CD14-positive monocyte (primary cell): ENCODE results near the gene WDR45B. TPM values are rescaled to one million over a fixed set of nuclear protein-coding genes. Genes with fewer than 3 reads are reported as not detected.

Source experiments
- DNase-seq, 3 donors: peaks; one replicate each; pipeline ENCODE4 v3.0.0-alpha.2; 2011 to 2022
- H2AFZ ChIP-seq: 2 replicates; pipeline ENCODE4 v1.6.0; 2012; ENCODE audit warnings: mild to moderate bottlenecking, low read depth, low read length, inconsistent platforms; ENCODE audit not compliant: insufficient read depth, poor library complexity, severe bottlenecking
- H3K27ac ChIP-seq, 2 donors: 1 replicate in 1 of 2; 2 replicates in 1 of 2; pipeline ENCODE4 v1.5.1; 2012 to 2013; ENCODE audit warnings: low read length in 2 of 2, control low read depth in 1 of 2, inconsistent platforms in 1 of 2, low read depth in 1 of 2, mild to moderate bottlenecking in 1 of 2
- H3K27me3 ChIP-seq, 2 donors: one replicate each; pipeline versions ENCODE4 v1.6.0 to v1.6.1; 2011 to 2013; ENCODE audit warnings: low read length in 2 of 2; ENCODE audit not compliant: control insufficient read depth in 2 of 2, insufficient read depth in 2 of 2
- H3K36me3 ChIP-seq, 2 donors: replicated peaks in 1 of 2; 1 replicate in 1 of 2; 2 replicates in 1 of 2; pipeline versions ENCODE4 v1.5.1 to v1.6.1; 2012 to 2013; ENCODE audit warnings: low read length in 2 of 2, control low read depth in 1 of 2, inconsistent platforms in 1 of 2, mild to moderate bottlenecking in 1 of 2; ENCODE audit not compliant: insufficient read depth in 2 of 2, control insufficient read depth in 1 of 2
- H3K4me1 ChIP-seq, 2 donors: 1 replicate in 1 of 2; 2 replicates in 1 of 2; pipeline versions ENCODE4 v1.5.1 to v1.6.1; 2012 to 2013; ENCODE audit warnings: low read length in 2 of 2, control low read depth in 1 of 2, inconsistent platforms in 1 of 2, mild to moderate bottlenecking in 1 of 2, moderate library complexity in 1 of 2; ENCODE audit not compliant: insufficient read depth in 2 of 2, control insufficient read depth in 1 of 2
- H3K4me2 ChIP-seq: replicated peaks from 2 replicates; pipeline ENCODE3; 2012; ENCODE audit warnings: low read length, moderate library complexity, mild to moderate bottlenecking; ENCODE audit not compliant: poor library complexity, severe bottlenecking; ENCODE audit errors: extremely low read depth
- H3K4me3 ChIP-seq, 3 experiments: fragments of 200-600 bp in 1 of 3; sonication (generic) in 1 of 3; replicated peaks in 1 of 3; 1 replicate in 2 of 3; 2 replicates in 1 of 3; pipeline ENCODE4 v1.5.1; 2011 to 2013; ENCODE audit warnings: low read length in 3 of 3, mild to moderate bottlenecking in 3 of 3, control low read depth in 2 of 3, low read depth in 2 of 3, inconsistent platforms in 1 of 3, moderate library complexity in 1 of 3
- H3K79me2 ChIP-seq: 2 replicates; pipeline ENCODE4 v1.6.0; 2012; ENCODE audit warnings: mild to moderate bottlenecking, control low read depth, inconsistent platforms, low read length, moderate library complexity; ENCODE audit not compliant: insufficient read depth
- H3K9ac ChIP-seq: 2 replicates; pipeline ENCODE4 v1.6.0; 2017; ENCODE audit warnings: low read length, mild to moderate bottlenecking; ENCODE audit not compliant: insufficient read depth, poor library complexity, severe bottlenecking
- H3K9me3 ChIP-seq, 2 donors: replicated peaks in 1 of 2; 1 replicate in 1 of 2; 2 replicates in 1 of 2; pipeline versions ENCODE4 v1.5.1 to v1.6.1; 2012 to 2013; ENCODE audit warnings: low read length in 2 of 2, control low read depth in 1 of 2; ENCODE audit not compliant: control insufficient read depth in 1 of 2, insufficient read depth in 1 of 2
- H4K20me1 ChIP-seq: 2 replicates; pipeline ENCODE4 v1.6.0; 2012; ENCODE audit warnings: mild to moderate bottlenecking, low read length, control low read depth, moderate library complexity; ENCODE audit not compliant: insufficient read depth
- H3K27ac Mint-ChIP-seq, 7 donors: one replicate each; pipeline ENCODE4 v1.8.0; 2020; ENCODE audit warnings: mild to moderate bottlenecking in 7 of 7, mixed read lengths in 7 of 7, moderate library complexity in 6 of 7, inconsistent platforms in 2 of 7
- H3K27me3 Mint-ChIP-seq, 3 donors: one replicate each; pipeline ENCODE4 v1.8.0; 2021 to 2022; ENCODE audit warnings: low read depth in 3 of 3, mild to moderate bottlenecking in 3 of 3, mixed read lengths in 3 of 3, moderate library complexity in 3 of 3, inconsistent platforms in 1 of 3
- H3K36me3 Mint-ChIP-seq, 2 donors: one replicate each; pipeline ENCODE4 v1.8.0; 2020; ENCODE audit warnings: mixed read lengths in 2 of 2, inconsistent platforms in 1 of 2, mild to moderate bottlenecking in 1 of 2
- H3K4me1 Mint-ChIP-seq: one replicate; pipeline ENCODE4 v1.8.0; 2020; ENCODE audit warnings: mild to moderate bottlenecking, mixed read lengths
- H3K4me3 Mint-ChIP-seq, 2 donors: one replicate each; pipeline ENCODE4 v1.8.0; 2020; ENCODE audit warnings: mild to moderate bottlenecking in 2 of 2, mixed read lengths in 2 of 2, moderate library complexity in 1 of 2
- H3K9me3 Mint-ChIP-seq, 7 donors: one replicate each; pipeline ENCODE4 v1.8.0; 2020 to 2022; ENCODE audit warnings: mixed read lengths in 7 of 7, mild to moderate bottlenecking in 6 of 7, moderate library complexity in 6 of 7, inconsistent platforms in 2 of 7
- CTCF ChIP-seq: fragments of 200-600 bp; IDR thresholded peaks from one replicate; pipeline ENCODE4 v1.8.0; 2022; ENCODE audit warnings: antibody characterized with exemption, mild to moderate bottlenecking
- WGBS: methylation state at CpG from one replicate; pipeline ENCODE4 v1.1.5; 2013; ENCODE audit warnings: missing lambda C conversion rate; ENCODE audit not compliant: insufficient coverage; 5-methylcytosine and 5-hydroxymethylcytosine counted together
- intact Hi-C, 2 donors: fragments of 100-400 bp; cut with micrococcal nuclease; formaldehyde crosslinking; loops; one replicate each; pipeline versions ENCODE4 v1.15.0 to v1.15.1; 2023
- polyA plus RNA-seq, 3 donors: library from polyadenylated mRNA; depleted of rRNA in 1 of 3; unstranded in 2 of 3; stranded (reverse) in 1 of 3; fragments of 300-500 nt in 2 of 3; fragments of >200 nt in 1 of 3; fragmentation: Illumina TruSeq in 2 of 3; gene quantifications; 1 replicate in 2 of 3; 2 replicates in 1 of 3; pipeline ENCODE4 v1.2.3, GENCODE V29; 2012 to 2021

WDR45B gene
- polyA plus RNA-seq, 3 donors, result 42.6 to 82.6 (median 60.3) TPM

GRCh38 chr17:82675476-82676245 is 27.4 kb upstream of the WDR45B start:
- H3K79me2 ChIP-seq, result no peaks in the 10 kb centered on the region
- no peak overlapping the region for H3K4me3 Mint-ChIP-seq
- H3K4me1 ChIP-seq, result no peaks in the 10 kb centered on the region
- WGBS, result 80% methylated on average over 14 of the region's 18 CpGs
- H4K20me1 ChIP-seq, result no peaks in the 10 kb centered on the region
- peaks cover 0 to 1% (median 0%) of the 10 kb centered on the region in 7 donors for H3K9me3 Mint-ChIP-seq
- H3K27me3 Mint-ChIP-seq, result peaks cover 0 to 1% (median 0%) of the 10 kb centered on the region in 3 donors
- H3K4me2 ChIP-seq, result no peak overlapping the region
- TF ChIP-seq CTCF, result no peak
- H3K4me1 Mint-ChIP-seq, result no peaks in the 10 kb centered on the region
- no peak overlapping the region for H3K4me3 ChIP-seq
- no peaks in the 10 kb centered on the region for H3K27me3 ChIP-seq
- no peaks in the 10 kb centered on the region for H3K9me3 ChIP-seq
- H2AFZ ChIP-seq, result no peak overlapping the region
- intact Hi-C loops, result no loop called here
- no peak overlapping the region for H3K27ac Mint-ChIP-seq
- no peak for DNase-seq
- no peaks in the 10 kb centered on the region for H3K36me3 Mint-ChIP-seq
- H3K9ac ChIP-seq, result no peak overlapping the region
- no peak overlapping the region for H3K27ac ChIP-seq
- H3K36me3 ChIP-seq, result no peaks in the 10 kb centered on the region

- DNase-seq, result no peak
- no peak for TF ChIP-seq CTCF
- Mint-ChIP-seq H3K4me1 (no peaks in the 10 kb centered on the region), H3K4me3 (no peak overlapping the region), H3K27me3 (peaks cover 0 to 1% (median 0%) of the 10 kb centered on the region in 3 donors), H3K36me3 (no peaks in the 10 kb centered on the region), H3K27ac (no peak overlapping the region), H3K9me3 (no peaks in the 10 kb centered on the region)
- Histone ChIP-seq H3K4me1 (no peaks in the 10 kb centered on the region), H3K36me3 (no peaks in the 10 kb centered on the region), H3K4me2 (no peak overlapping the region), H3K79me2 (no peaks in the 10 kb centered on the region), H3K4me3 (no peak overlapping the region), H3K27me3 (no peaks in the 10 kb centered on the region), H3K9me3 (no peaks in the 10 kb centered on the region), H3K27ac (no peak overlapping the region), H3K9ac (no peak overlapping the region), H2AFZ (no peak overlapping the region), H4K20me1 (no peaks in the 10 kb centered on the region)
- intact Hi-C loops, result no loop called here
- 86% methylated on average over 1 of the region's 20 CpGs for WGBS
These were observed 26.6 kb upstream of the WDR45B start for GRCh38 chr17:82674656-82675475.
